ENCODE measurements around the gene BCL2L13.
A peak's percentile ranks its signal among the peaks of the same experiment; 100 is the strongest.
"Not testable (repeated sequence)": the region's sequence is repeated elsewhere in the genome, so short reads cannot be mapped to it uniquely, and the experiment has no call there.

Gene BCL2L13

DNA sequence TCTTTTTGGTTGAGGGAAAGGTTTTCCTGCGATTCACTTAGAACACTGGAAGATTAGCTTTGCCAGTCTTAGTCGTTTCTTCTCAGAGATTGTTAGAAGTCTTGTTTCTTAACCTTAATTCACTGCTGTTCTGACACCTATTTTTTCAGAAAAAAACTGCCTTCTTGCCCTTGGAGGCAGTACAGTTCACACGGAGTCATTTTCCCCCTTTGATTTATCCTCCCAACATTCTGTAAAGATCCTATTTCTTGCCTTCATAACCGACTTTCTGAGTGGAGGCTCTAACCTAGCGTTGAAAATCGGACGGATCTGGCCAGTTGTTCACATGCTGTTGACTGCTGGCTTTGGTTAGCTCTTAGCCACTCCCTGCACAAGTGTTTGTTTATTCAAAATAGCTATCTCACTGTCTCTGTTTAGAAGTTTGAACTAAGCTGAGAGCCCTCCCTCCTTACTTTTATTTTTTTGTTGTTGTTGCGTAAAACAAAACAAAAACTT lies 737 bp downstream of the BCL2L13 start:
- Histone ChIP-seq H3K4me1 (ENCODE audit: control insufficient read depth, insufficient read depth, low read length) (peaks cover 12% of the 10 kb centered on the region), H3K4me3 (ENCODE audit: low read length) (peak overlapping the region; percentile 86), H3K9ac (ENCODE audit: low read length) (peak overlapping the region; percentile 99), H3K27ac (ENCODE audit: low read depth, low read length) (peak overlapping the region; percentile 94), H3K27me3 (ENCODE audit: control insufficient read depth, insufficient read depth, low read length) (no peaks in the 10 kb centered on the region), H3K36me3 (ENCODE audit: control insufficient read depth, insufficient read depth, low read length) (no peaks in the 10 kb centered on the region)

DNA sequence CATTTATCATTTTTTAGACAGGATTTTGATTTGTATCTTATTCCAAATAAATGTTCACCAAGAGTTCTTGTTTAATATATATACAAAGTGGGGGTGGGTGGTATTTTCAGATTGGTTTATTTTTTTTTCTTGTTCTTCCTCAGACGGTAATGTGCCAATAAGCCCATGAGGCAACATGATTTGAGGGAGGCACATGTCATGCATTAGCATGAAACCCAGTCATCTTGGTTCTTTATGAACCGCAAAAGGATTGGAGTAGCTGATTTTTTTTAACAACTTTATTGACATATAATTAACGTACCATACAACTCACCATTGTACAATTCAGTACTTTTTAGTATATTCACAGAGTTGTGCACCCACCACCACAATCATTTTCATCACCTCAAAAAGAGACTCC lies 2.7 kb downstream of the BCL2L13 start:
- H3K27ac ChIP-seq (ENCODE audit: low read depth, low read length), result no peak overlapping the region
- no peak overlapping the region for H3K4me3 ChIP-seq (ENCODE audit: low read length)
- no peaks in the 10 kb centered on the region for H3K27me3 ChIP-seq (ENCODE audit: control insufficient read depth, insufficient read depth, low read length)
- no peak overlapping the region for H3K9ac ChIP-seq (ENCODE audit: low read length)
- H3K36me3 ChIP-seq (ENCODE audit: control insufficient read depth, insufficient read depth, low read length), result no peaks in the 10 kb centered on the region
- peaks cover 12% of the 10 kb centered on the region for H3K4me1 ChIP-seq (ENCODE audit: control insufficient read depth, insufficient read depth, low read length)

DNA sequence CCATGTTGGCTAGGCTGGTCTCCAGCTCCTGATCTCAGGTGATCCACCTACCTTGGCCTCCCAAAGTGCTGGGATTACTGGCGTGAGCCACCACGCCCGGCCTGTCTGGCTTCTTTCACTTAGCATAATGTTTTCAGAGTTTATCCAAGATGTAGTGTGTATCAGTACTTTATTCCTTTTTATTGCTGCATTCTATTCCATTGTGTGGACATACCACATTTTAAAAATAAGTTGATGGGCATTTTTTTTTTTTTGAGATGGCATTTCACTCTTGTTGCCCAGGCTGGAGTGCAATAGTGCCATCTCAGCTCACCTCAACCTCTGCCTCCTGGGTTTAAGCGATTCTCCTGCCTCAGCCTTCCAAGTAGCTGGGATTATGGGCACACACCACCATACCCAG lies 3.8 kb downstream of the BCL2L13 start:
- H3K9ac ChIP-seq (ENCODE audit: low read length); H3K36me3 ChIP-seq (ENCODE audit: control insufficient read depth, insufficient read depth, low read length); H3K27ac ChIP-seq (ENCODE audit: low read depth, low read length); H3K27me3 ChIP-seq (ENCODE audit: control insufficient read depth, insufficient read depth, low read length); H3K4me3 ChIP-seq (ENCODE audit: low read length): not testable (repeated sequence)
- H3K4me1 ChIP-seq (ENCODE audit: control insufficient read depth, insufficient read depth, low read length), result peaks cover 12% of the 10 kb centered on the region

DNA sequence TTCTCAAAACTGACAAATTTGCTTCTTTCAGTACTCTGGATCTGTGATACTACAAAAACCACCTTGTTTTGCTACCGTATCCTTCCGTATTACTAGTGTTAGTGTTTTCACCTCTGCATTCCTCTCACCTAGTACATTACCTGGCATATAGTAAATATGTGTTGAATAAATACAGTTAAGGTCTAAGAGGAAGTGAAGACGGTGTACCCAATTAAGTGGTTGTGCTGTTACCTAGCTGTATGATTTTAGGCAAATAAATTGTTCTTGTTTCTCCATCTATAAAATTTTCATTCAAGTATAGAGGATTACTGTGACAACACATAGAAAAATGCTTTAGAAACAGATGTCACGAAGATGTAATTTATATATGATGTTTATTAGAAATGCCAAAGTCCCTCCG lies 8.9 kb downstream of the BCL2L13 start:
- Histone ChIP-seq H3K4me3 (ENCODE audit: low read length) (no peak overlapping the region), H3K27ac (ENCODE audit: low read depth, low read length) (no peak overlapping the region)

DNA sequence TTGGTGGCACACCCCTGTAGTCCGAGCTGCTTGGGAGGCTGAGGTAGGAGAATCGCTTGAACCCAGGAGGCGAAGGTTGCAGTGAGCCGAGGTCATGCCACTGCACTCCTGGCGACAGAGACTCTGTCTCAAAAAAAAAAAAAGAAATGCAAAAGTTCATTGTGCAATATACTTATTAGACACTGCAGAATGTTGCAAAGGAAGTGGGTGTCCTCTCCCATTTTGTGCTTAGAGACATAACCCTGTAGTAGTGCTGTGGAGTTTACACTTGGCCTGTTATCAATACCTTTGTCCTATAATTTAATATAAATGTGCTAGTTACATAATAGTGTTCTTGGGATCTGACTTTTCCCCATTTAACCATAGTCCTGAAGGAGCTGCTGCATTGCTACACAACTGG lies 9.4 kb downstream of the BCL2L13 start:
- no peaks in the 10 kb centered on the region for H3K36me3 ChIP-seq (ENCODE audit: control insufficient read depth, insufficient read depth, low read length)
- no peaks in the 10 kb centered on the region for H3K27me3 ChIP-seq (ENCODE audit: control insufficient read depth, insufficient read depth, low read length)
- no peak overlapping the region for H3K4me3 ChIP-seq (ENCODE audit: low read length)
- no peak overlapping the region for H3K9ac ChIP-seq (ENCODE audit: low read length)
- H3K4me1 ChIP-seq (ENCODE audit: control insufficient read depth, insufficient read depth, low read length), result no peaks in the 10 kb centered on the region
- H3K27ac ChIP-seq (ENCODE audit: low read depth, low read length), result no peak overlapping the region

More for the DNA sequence above, 8.9 kb downstream of the BCL2L13 start:
- Histone ChIP-seq H3K27me3 (ENCODE audit: control insufficient read depth, insufficient read depth, low read length) (no peaks in the 10 kb centered on the region), H3K4me1 (ENCODE audit: control insufficient read depth, insufficient read depth, low read length) (no peaks in the 10 kb centered on the region), H3K9ac (ENCODE audit: low read length) (no peak overlapping the region), H3K36me3 (ENCODE audit: control insufficient read depth, insufficient read depth, low read length) (no peaks in the 10 kb centered on the region)

DNA sequence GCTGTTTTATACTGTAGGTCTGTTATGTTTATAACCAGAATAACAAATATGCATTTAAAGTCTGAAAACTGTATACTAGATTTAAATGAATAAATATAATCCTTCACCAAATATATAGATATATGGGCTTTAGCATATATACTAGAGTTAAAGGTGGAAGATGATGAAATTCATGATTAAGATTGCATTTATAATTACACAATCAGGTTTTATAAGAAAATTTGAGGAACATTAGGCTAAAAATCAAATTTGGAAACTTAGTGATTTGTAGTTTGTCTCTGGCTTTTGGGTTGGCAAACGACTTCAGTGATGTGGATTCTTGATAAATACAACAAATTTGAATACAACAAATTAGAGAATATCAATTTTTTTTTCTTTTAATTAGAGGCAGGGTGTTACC lies 10.0 kb downstream of the BCL2L13 start:
- Histone ChIP-seq H3K9ac (ENCODE audit: low read length) (no peak overlapping the region), H3K4me3 (ENCODE audit: low read length) (no peak overlapping the region), H3K27me3 (ENCODE audit: control insufficient read depth, insufficient read depth, low read length) (no peaks in the 10 kb centered on the region), H3K27ac (ENCODE audit: low read depth, low read length) (no peak overlapping the region), H3K4me1 (ENCODE audit: control insufficient read depth, insufficient read depth, low read length) (no peaks in the 10 kb centered on the region), H3K36me3 (ENCODE audit: control insufficient read depth, insufficient read depth, low read length) (no peaks in the 10 kb centered on the region)

DNA sequence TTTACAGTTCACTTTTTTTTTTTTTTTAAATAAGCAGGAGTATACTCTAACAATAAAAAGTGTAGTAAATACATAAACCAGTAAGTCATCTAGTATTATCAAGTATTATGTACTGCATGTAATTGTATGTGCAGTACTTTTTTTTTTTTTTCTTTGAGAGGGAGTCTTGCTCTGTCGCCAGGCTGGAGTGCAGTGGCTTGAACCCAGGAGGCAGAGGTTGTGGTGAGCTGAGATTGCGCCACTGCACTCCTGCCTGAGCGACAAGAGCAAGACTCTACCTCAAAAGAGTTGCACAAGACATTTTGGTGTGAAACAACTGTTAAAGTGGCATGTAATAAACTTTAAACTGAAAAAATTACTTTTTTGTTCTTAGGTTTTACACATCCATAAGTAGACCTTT lies 16.7 kb downstream of the BCL2L13 start:
- peaks cover 6% of the 10 kb centered on the region for H3K36me3 ChIP-seq (ENCODE audit: control insufficient read depth, insufficient read depth, low read length)
- no peak overlapping the region for H3K27ac ChIP-seq (ENCODE audit: low read depth, low read length)

DNA sequence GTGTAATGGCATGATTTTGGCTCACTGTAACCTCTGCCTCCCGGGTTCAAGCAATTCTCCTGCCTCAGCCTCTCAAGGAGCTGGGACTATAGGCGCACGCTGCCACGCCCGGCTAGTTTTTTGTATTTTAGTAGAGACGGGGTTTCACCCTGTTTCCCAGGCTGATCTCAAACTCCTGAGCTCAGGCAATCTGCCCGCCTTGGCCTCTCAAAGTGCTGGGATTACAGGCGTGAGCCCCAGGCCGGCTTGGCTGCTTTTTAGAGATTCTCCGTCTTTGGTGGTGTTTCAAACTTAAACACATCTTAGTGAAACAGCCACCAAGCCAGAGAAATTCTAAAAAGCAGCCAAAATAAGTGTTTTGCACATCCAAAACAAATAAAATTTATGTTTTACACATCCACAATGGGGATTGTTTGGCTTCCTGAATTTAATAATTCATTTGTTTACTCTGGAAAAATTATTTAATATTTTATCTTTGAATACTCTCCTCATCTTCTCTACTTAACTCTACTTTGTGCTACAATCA lies 18.4 kb downstream of the BCL2L13 start:
- H3K4me3 ChIP-seq (ENCODE audit: low read length), result no peak overlapping the region
- no peak overlapping the region for H3K27ac ChIP-seq (ENCODE audit: low read depth, low read length)
- peaks cover 6% of the 10 kb centered on the region for H3K36me3 ChIP-seq (ENCODE audit: control insufficient read depth, insufficient read depth, low read length)
- no peak overlapping the region for H3K9ac ChIP-seq (ENCODE audit: low read length)
- no peaks in the 10 kb centered on the region for H3K4me1 ChIP-seq (ENCODE audit: control insufficient read depth, insufficient read depth, low read length)
- H3K27me3 ChIP-seq (ENCODE audit: control insufficient read depth, insufficient read depth, low read length), result no peaks in the 10 kb centered on the region

More for the DNA sequence above, 16.7 kb downstream of the BCL2L13 start:
- Histone ChIP-seq H3K27me3 (ENCODE audit: control insufficient read depth, insufficient read depth, low read length) (no peaks in the 10 kb centered on the region), H3K9ac (ENCODE audit: low read length) (no peak overlapping the region), H3K4me3 (ENCODE audit: low read length) (no peak overlapping the region), H3K4me1 (ENCODE audit: control insufficient read depth, insufficient read depth, low read length) (no peaks in the 10 kb centered on the region)

DNA sequence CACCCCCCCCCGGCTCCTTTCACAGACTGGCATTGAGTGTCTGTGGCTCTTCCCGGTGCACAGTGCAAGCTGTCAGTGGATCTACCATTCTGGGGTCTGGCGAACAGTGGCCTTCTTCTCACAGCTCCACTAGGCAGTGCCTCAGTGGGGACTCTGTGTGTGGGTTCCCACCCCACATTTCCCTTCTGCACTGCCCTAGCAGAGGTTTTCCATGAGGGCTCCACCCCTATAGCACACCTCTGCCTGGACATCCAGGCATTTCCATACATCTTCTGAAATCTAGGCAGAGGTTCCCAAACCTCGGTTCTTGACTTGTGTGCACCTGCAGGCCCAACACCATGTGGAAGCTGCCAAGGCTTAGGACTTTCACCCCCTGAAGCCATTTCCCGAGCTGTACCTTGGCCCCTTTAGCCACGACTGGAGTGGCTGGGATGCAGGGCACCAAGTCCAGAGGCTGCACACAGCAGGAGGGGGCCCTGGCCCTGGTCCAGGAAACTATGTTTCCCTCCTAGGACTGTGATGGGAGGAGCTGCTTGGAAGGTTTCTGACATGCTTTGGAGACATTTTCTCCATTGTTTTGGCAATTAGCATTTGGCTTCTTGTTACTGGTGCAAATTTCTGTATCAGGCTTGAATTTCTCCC lies 26.0 kb downstream of the BCL2L13 start:
- no peaks in the 10 kb centered on the region for H3K4me1 ChIP-seq (ENCODE audit: control insufficient read depth, insufficient read depth, low read length)
- H3K36me3 ChIP-seq (ENCODE audit: control insufficient read depth, insufficient read depth, low read length), result peaks cover 2% of the 10 kb centered on the region
- no peak overlapping the region for H3K27ac ChIP-seq (ENCODE audit: low read depth, low read length)
- no peaks in the 10 kb centered on the region for H3K27me3 ChIP-seq (ENCODE audit: control insufficient read depth, insufficient read depth, low read length)
- no peak overlapping the region for H3K4me3 ChIP-seq (ENCODE audit: low read length)
- no peak overlapping the region for H3K9ac ChIP-seq (ENCODE audit: low read length)

DNA sequence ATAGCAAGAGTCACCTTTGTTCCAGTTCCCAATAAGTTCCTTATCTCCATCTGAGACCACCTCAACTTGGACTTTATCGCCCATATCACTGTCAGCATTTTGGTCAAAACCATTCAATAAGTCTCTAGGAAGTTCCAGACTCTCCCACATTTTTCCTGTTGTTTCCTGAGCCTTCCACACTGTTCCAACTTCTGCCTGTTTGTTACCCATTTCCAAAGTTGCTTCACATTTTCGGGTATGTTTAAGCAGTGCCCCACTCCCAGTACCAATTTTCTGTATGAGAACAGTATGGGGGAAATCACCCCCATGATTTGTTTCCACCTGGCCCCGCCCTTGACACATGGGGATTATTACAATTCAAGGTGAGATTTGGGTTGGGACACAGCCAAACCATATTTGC lies 26.7 kb downstream of the BCL2L13 start:
- Histone ChIP-seq H3K27ac (ENCODE audit: low read depth, low read length) (no peak overlapping the region), H3K27me3 (ENCODE audit: control insufficient read depth, insufficient read depth, low read length) (no peaks in the 10 kb centered on the region), H3K9ac (ENCODE audit: low read length) (no peak overlapping the region), H3K36me3 (ENCODE audit: control insufficient read depth, insufficient read depth, low read length) (peaks cover 2% of the 10 kb centered on the region), H3K4me1 (ENCODE audit: control insufficient read depth, insufficient read depth, low read length) (no peaks in the 10 kb centered on the region), H3K4me3 (ENCODE audit: low read length) (no peak overlapping the region)

DNA sequence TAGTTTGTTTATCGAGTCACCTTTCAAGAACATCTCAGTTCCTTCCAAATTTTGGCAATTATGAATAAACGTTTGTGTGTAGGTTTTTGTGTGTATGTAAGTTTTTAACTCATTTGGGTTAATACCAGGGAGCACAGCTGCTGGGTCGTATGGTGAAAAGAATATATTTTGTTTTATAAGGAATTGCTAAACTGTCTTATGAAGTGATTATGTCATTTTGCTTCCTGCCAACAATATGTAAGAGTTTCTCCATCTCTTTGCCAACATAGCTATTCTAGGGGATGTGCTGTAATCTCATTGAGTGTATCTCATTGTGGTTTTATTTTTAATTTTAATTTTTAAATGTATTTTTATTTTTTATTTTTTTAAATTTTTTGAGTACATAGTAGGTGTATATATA lies 27.3 kb downstream of the BCL2L13 start:
- no peaks in the 10 kb centered on the region for H3K27me3 ChIP-seq (ENCODE audit: control insufficient read depth, insufficient read depth, low read length)
- H3K9ac ChIP-seq (ENCODE audit: low read length), result no peak overlapping the region
- H3K27ac ChIP-seq (ENCODE audit: low read depth, low read length), result no peak overlapping the region
- H3K4me1 ChIP-seq (ENCODE audit: control insufficient read depth, insufficient read depth, low read length), result no peaks in the 10 kb centered on the region
- peaks cover 4% of the 10 kb centered on the region for H3K36me3 ChIP-seq (ENCODE audit: control insufficient read depth, insufficient read depth, low read length)
- no peak overlapping the region for H3K4me3 ChIP-seq (ENCODE audit: low read length)

DNA sequence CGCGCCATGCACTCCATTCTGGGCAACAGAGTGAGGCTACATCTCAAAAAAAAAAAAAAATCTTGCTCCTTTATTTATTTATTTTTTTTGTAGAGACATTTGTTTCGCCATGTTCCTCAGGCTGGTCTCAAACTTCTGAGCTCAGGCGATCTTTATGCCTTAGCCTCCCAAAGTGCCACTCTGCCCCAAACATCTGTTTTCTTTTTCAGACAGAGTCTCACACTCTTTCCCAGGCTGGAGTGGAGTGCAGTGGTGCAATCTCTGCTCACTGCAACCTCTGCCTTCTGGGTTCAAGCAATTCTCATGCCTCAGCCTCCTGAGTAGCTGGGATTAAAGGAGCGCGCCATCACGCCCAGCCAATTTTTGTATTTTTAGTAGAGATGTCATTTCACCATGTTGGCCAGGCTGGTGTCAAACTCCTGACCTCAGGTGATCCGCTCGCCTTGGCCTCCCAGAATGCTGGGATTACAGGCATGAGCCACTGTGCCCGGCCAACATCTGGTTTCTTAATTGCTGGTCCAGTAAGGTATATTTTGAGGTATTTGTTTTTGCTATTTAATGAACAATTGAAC lies 33.0 kb downstream of the BCL2L13 start:
- not testable (repeated sequence) for H3K4me3 ChIP-seq (ENCODE audit: low read length); H3K27me3 ChIP-seq (ENCODE audit: control insufficient read depth, insufficient read depth, low read length); H3K27ac ChIP-seq (ENCODE audit: low read depth, low read length); H3K4me1 ChIP-seq (ENCODE audit: control insufficient read depth, insufficient read depth, low read length); H3K36me3 ChIP-seq (ENCODE audit: control insufficient read depth, insufficient read depth, low read length); H3K9ac ChIP-seq (ENCODE audit: low read length)

Data from rectal smooth muscle tissue (tissue), 1 donor.